HG03280 (cell line): ENCODE data around the gene SIX6.
A peak's percentile ranks its signal among the peaks of the same experiment; 100 is the strongest.

ENCODE experiments used
- ATAC-seq: cut with Tn5 transposase; IDR thresholded peaks from one replicate; pipeline ENCODE4 v1.9.1; 2021; ENCODE audit warnings: mild to moderate bottlenecking, moderate library complexity; ENCODE audit not compliant: unreplicated experiment

Gene SIX6

DNA sequence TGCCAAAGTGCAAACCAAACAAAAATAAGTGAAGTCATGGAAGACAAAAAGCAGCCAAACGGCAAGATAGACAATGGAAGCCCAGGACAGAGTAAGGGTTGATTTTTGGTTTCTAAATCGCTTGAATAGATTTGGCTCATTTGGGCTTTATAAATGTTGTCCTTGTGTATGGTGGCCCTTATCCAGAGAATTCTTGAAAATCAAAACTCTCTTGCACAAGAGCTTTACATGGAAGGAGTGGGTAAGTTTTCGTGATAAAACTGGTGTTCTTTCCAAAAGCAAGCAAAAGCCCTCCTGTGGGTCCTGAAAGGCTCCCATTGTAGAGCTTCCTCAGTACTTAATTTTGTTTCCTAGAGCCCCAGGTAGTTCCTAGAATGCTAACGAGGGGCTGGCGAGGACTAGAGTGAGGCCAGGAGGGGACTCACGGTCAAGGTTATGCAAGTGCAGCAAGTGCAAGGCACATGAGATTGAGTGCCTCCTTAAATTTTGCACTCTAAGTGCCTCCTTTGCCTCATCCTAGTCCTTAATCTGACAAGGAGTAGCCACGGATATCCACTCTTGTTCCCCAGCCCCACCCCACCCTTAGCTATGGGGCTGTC, 4.1 kb downstream of the SIX6 start:
- no peak for ATAC-seq

DNA sequence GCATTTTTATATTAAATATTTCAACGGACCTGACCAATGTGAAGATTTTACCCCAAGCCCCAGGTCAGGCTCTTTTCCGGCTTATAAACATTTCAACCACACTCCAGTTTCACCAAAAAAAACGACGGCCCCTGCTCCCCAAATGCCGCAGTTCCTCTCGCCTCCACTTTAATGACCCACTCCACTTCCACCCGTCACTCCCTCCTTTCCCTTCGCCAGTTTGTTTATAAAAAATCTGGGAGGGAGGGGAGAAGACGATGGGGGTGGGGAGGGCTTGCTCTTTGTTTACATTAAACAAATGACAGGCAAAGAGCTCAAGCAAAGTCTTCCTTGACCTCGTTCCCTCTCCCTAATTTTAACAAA, 5.4 kb downstream of the SIX6 start:
- no peak for ATAC-seq

DNA sequence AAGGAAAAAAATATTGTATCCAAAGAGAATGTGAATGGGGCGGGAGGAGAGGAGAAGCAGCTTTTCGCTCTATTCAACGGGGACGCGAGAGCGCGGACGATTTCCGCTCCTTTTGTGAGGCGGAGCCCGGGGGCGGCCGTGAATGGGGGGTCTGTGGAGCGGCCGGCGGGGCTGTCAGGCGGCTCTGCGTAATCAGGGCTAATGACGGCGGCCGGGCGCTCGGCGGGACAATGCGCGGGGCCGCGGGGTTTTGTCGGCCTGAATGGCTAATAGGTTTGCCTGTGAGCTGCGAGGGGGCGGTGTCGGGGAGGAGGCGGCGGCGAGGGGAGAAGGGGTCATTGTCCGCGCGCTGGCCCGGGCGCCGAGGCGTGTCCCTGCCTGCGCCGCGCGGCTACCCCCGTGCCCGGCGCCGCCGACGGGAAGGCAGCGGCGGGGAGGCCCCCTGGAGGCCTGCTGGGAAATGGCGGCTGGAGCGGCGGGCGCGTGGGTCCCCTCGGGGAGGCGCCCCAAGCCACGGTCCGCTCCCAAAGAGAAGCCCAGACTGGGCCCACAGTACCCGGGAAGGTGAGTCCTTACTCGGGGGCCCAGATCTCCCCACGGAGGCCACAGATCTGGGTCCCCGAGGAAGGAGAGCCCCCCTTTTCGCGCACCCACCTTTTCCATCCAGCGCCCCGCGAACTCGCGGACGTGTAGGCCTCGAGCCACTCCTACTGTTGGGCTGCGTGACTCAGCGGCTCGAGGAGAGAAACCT, 6.0 kb downstream of the SIX6 start:
- no peak for ATAC-seq

DNA sequence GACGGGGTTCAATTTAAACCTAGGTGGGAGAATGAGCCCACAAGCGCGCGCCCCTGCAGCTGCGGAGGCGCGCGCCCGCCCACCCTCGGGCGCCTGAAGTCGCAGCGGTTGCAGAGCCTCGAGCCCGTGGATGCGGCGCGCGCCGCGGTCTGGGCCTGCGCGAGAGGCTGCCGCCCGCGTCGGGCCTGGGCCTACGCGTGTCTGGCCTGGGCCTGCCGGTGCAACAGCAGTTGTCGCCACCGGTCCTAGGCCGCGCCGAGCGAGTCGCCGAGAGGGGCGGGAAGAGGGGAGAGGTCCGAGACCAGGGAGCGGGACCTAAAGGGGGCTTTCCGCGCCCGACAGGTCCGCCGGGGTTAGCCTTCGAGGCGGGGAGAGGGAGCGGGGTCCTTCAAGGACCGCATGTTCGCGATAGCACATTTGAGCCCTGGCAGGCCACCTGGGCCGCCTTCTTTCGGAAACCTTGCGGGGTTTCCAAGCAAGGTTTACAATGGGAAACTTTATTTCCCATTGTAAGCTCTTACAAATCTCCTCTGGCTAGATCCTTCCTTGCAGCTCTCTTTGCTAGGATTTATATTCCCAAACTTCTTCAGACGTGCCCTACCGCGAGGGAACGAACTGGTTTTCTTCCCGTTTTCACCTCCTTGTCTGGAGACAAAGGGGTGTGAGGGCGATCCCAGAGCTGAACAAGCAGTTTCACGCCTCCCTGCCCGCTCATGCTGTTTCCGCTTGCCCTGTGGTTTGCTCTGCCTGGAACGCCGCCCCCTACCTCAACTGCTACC, 6.8 kb downstream of the SIX6 start:
- ATAC-seq, result no peak

DNA sequence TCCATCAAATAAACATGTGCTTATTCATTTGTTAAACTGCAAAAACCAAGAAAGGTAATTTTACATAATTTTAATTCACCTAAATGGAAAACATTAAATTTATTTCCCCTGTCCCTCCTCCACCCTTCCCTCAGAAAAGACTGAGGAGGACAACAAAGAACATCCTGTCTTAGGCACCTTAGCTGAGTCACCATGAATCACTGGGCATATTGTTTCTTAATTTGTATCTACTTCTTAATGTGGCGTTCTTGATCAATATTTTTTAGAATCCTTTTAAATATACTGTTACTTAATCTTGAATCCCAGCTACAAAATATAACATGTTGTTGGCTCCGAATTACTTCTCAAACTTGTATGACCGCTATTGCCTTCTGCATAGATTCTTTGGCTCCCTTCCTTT, 23.5 kb downstream of the SIX6 start:
- ATAC-seq, result no peak

DNA sequence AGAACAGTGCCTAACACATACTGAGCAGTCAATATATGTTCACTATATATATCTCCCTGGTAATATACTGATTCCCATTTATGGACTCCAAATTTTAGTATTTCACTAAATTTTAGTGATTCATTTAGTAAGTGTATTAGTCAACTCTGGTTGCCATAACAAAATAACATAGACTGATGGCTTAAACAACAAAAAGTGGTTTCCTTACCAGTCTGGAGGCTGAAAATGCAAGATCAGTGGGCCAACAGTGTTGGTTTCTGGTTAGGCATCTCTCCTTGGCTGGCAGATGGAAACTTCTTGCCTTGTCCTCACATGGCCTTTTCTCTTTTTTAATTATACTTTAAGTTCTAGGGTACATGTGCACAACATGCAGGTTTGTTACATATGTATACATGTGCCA, 28.7 kb downstream of the SIX6 start:
- no peak for ATAC-seq

DNA sequence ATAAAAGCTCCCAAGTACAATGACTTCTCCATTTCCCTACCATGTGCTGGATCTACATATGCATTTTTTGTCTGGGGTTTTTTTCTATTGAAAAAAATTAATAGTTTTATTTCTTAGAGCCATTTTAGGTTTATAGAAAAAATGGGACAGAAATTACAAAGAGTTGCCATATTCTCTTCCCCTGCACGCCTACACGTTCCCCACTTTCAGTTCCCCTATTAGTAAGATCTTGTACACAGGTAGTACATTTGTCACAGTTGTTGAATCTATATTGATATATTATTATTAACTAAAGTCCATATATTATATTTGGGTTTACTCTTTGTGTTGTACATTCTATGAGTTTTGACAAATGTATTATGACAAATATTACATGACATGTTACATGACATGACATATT, 35.7 kb downstream of the SIX6 start:
- ATAC-seq, result no peak

DNA sequence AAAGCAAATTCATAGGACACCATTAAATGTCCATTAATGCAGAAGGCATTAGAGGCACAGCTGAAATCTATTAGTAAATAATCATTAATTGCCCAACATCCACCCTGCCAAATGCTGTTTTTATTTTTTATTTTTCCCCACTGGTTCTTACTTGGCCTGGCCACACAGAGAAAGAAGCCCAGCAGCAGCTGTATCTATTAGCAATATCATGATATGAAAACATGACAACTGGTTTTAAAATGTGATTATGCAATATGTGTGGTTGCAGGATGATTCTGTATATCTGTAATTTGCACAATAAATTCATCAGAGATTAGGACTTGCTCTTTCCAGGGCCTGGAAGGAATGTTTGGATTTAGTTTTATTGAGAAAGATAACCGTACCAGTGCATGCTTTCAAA, 44.9 kb downstream of the SIX6 start:
- ATAC-seq, result no peak

DNA sequence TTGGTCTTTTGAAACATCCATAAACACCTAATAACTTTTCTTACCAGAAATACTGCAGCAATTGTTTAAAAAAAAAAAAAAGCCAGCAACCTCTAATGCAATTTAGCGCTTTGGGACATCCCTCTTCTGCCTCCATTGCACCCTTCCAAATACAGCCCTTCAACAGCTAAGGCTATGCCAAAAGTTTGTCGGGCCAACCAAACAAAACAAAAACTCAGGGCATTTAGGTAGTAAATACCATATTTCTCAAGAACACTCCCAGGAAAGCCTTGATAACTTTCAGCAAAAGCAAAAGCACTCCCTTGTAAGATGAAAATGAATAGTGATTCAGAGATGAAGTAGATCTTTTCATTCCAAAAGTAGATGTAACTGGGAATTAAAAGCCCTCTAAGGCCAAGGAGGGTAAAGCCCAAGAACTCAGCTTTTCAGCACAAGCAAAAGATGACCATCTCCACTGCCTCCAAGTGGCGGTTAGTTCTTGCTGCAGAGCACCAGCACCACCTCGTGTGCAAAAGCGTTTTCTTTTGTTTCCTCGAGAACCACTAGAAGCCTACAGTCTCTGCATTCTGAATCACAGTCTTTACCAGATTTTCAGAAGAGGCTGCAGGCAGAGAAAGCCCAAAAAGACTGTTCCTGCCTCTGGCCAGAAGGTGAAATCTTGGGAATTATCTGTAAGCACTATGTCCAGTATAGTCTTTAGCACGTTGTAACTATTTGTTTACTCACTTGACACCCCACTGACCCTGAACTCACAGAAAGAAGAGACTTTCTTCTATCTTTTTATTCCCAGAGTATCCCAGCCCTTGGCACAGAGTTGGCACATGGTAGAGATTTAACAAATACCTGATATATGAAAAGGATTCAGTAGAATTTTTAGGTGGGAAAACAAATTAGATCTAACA, 53.1 kb downstream of the SIX6 start:
- peak; percentile 71 for ATAC-seq
